HFFc6 (cell line): ENCODE results near the gene CPT1C. TPM values are rescaled to one million over a fixed set of nuclear protein-coding genes. Genes with fewer than 3 reads are reported as not detected.

Experiments used
- DNase-seq: peaks from one replicate; pipeline ENCODE4 v3.0.0-alpha.2; 2018
- H3K27ac Mint-ChIP-seq: 2 replicates; pipeline ENCODE4 v1.8.0; 2020; ENCODE audit warnings: mild to moderate bottlenecking, mixed read lengths
- H3K27me3 Mint-ChIP-seq: 2 replicates; pipeline ENCODE4 v1.8.0; 2021; ENCODE audit warnings: mild to moderate bottlenecking, moderate library complexity, mixed read lengths; ENCODE audit not compliant: insufficient read depth
- H3K36me3 Mint-ChIP-seq: 2 replicates; pipeline ENCODE4 v1.8.0; 2021; ENCODE audit warnings: low read depth, mixed read lengths
- H3K4me1 Mint-ChIP-seq: 2 replicates; pipeline ENCODE4 v1.8.0; 2020; ENCODE audit warnings: low read depth, mixed read lengths
- H3K4me3 Mint-ChIP-seq: 2 replicates; pipeline ENCODE4 v1.8.0; 2020; ENCODE audit warnings: mild to moderate bottlenecking, moderate library complexity, mixed read lengths
- H3K9me3 Mint-ChIP-seq: 2 replicates; pipeline ENCODE4 v1.8.0; 2020; ENCODE audit warnings: mild to moderate bottlenecking, mixed read lengths
- CTCF ChIP-seq: fragments of 200-600 bp; sonication (generic); IDR thresholded peaks from 2 replicates; pipeline ENCODE4 v1.5.0; 2021; ENCODE audit warnings: antibody characterized with exemption, mild to moderate bottlenecking
- total RNA-seq, 6 experiments: library from RNA; stranded (reverse); fragmentation: NEBNext Ultra II Directional; extraction: Animal tissue kit (Norgen Biotek cat#: 25700); gene quantifications; 2 replicates in 1 of 6; 3 replicates in 5 of 6; pipeline ENCODE4 v1.2.3, GENCODE V29; 2021

CPT1C gene
- total RNA-seq, 6 experiments from 2014 or later = 32.7 to 42.6 (median 36.4) TPM

- Mint-ChIP-seq H3K4me1 (no peaks in the 10 kb centered on the region), H3K27me3 (no peaks in the 10 kb centered on the region; the same call in none of the 2 replicates), H3K9me3 (no peaks in the 10 kb centered on the region; the same call in 1 of the 2 replicates), H3K36me3 (no peaks in the 10 kb centered on the region), H3K27ac (no peak overlapping the region), H3K4me3 (no peak overlapping the region)
- DNase-seq = no peak
- no peak for TF ChIP-seq CTCF
Observed at GRCh38 chr19:49739098-49739497, 48.2 kb downstream of the CPT1C start.

- Mint-ChIP-seq H3K9me3 (no peaks in the 10 kb centered on the region; the same call in 1 of the 2 replicates), H3K4me3 (no peak overlapping the region), H3K27ac (no peak overlapping the region), H3K4me1 (no peaks in the 10 kb centered on the region), H3K36me3 (no peaks in the 10 kb centered on the region), H3K27me3 (no peaks in the 10 kb centered on the region; the same call in none of the 2 replicates)
- DNase-seq = no peak
- no peak for TF ChIP-seq CTCF
Observed at GRCh38 chr19:49739933-49740332, 49.0 kb downstream of the CPT1C start.

GRCh38 chr19:49741210-49741844 lies 50.4 kb downstream of the CPT1C start:
- Mint-ChIP-seq H3K27me3 (no peaks in the 10 kb centered on the region; the same call in 1 of the 2 replicates), H3K4me3 (no peak overlapping the region), H3K36me3 (no peaks in the 10 kb centered on the region), H3K27ac (no peak overlapping the region), H3K4me1 (no peaks in the 10 kb centered on the region), H3K9me3 (peaks cover 5% of the 10 kb centered on the region; the same call in 1 of the 2 replicates)
- no peak for DNase-seq
- TF ChIP-seq CTCF = no peak

- Mint-ChIP-seq H3K27me3 (peaks cover 2% of the 10 kb centered on the region; the same call in 1 of the 2 replicates), H3K36me3 (no peaks in the 10 kb centered on the region), H3K9me3 (peaks cover 5% of the 10 kb centered on the region; the same call in 1 of the 2 replicates), H3K4me3 (no peak overlapping the region), H3K27ac (no peak overlapping the region), H3K4me1 (peaks cover 9% of the 10 kb centered on the region)
- DNase-seq = no peak
- no peak for TF ChIP-seq CTCF
Observed at GRCh38 chr19:49744946-49745381, 54.0 kb downstream of the CPT1C start.

GRCh38 chr19:49746206-49746958 lies 55.5 kb downstream of the CPT1C start:
- H3K27me3 Mint-ChIP-seq = peaks cover 2% of the 10 kb centered on the region; the same call in 1 of the 2 replicates
- H3K4me1 Mint-ChIP-seq = peaks cover 11% of the 10 kb centered on the region
- no peak overlapping the region for H3K27ac Mint-ChIP-seq
- H3K9me3 Mint-ChIP-seq = peaks cover 5% of the 10 kb centered on the region; the same call in 1 of the 2 replicates
- no peak for DNase-seq
- no peak overlapping the region for H3K4me3 Mint-ChIP-seq
- no peak for TF ChIP-seq CTCF
- H3K36me3 Mint-ChIP-seq = no peaks in the 10 kb centered on the region
